Fibroblast of peridontal ligament (primary cell): Measurements from ENCODE around the gene SECTM1.
A peak's percentile ranks its signal among the peaks of the same experiment; 100 is the strongest.
"Not testable (repeated sequence)": the region's sequence is repeated elsewhere in the genome, so short reads cannot be mapped to it uniquely, and the experiment has no call there.

Source experiments
- DNase-seq: peaks from one replicate; pipeline ENCODE4 v3.0.0-alpha.2; 2010; ENCODE audit errors: extremely low read depth

SECTM1 gene

DNA sequence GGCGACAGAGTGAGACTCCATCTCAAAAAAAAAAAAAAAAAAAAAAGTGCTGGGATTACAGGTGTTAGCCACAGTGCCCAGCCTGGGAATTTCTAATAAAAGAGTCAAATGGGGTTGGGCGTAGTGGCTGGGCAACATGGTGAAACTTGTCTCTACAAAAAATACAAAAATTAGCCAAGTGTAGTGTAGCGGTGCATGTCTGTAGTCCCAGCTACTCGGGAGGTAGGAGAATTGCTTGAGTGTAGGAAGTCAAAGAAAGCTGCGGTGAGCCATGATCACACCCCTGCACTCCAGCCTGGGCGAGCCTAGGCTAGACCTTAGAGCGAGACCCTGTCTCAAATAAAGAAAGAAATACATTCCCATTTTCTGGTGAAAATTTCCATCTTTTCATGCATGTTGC is 35.6 kb upstream of the SECTM1 start:
- DNase-seq: no peak

DNA sequence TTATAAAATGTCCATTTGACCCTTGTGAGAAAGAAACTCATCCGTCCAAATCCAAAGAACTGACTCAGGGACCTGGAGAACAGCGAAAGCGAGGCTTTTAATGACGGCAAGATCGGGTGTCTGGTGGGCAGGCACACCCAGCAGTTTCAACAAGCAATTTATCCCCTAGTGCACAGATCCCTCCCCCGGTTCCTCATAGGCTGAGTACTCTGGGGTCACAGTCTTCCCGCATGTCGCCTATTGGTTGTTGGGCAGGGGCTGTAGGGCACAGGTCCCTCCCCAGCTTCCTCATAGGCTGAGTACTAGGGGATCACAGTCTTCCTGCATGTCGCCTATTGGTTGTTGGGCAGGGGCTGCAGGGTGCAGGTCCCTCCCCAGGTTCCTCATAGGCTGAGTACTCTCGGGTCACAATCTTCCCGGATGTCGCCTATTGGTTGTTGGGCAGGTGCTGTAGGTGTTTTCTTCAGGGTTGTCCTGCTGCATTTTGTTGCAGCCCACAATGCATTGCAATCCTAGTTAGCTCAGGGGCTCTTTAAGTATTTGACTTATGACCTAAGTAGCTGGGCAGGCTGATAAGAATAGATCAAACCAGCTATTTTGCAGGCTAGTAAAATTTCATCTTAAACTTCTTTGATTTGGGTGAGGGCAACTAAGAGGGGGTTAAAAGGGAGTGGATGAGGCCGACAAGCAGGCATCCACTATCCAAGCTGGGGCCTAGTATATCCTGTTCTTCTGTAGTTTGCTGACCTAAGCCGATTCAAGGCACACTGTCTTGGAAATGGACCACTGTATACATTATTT is 34.4 kb upstream of the SECTM1 start:
- no peak for DNase-seq

DNA sequence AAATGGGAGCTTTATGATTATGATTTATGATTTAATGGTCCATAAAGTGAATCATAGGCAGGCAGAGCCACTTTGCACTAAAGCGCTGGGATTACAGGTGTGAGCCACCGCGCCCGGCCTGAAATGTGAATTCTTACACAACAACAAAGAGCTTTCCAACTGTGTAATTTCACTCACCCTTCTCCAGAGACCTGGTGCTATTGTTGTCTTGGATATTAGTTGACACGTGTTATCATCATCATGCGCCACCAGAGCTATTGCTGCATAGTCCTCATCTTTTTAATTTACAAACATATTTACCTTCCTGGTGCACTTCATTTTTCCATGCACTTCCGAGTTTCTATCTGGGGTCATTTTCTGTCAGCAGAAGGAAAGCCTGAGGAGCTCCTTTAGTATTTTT is 33.2 kb upstream of the SECTM1 start:
- DNase-seq: no peak

DNA sequence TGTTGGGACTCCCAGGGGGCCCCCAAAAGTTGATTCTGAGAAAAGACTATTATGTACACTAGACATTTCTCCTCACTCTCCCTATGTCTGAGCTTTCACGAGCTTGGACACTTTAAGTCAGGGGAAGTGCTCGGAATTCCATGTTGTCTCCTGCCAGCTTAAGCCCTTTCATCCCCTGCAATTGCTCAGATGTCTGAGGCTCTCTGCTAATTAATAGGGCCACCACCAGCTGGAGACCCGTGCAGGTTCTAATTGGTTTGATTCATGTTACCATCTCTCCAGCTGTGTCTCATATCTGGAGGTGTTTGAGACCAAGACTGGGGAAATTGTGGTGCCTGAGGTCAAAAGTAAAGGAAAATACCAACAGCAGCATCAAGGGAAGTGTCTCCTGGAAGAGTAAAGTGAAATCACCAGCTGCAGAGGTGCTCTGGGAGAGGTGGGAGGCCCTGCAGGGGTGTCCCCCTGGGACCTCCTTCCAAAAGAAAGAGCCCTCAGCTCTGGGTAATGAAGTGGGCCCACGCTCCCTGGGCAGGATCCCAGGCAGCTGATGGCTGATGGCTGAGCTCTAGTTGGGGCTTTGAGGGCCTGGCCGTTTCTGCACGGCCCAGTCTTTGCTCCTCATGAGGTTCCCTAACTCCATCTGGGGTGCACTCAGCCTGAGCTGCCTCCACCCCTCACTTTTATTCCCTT is 32.2 kb upstream of the SECTM1 start:
- no peak for DNase-seq

DNA sequence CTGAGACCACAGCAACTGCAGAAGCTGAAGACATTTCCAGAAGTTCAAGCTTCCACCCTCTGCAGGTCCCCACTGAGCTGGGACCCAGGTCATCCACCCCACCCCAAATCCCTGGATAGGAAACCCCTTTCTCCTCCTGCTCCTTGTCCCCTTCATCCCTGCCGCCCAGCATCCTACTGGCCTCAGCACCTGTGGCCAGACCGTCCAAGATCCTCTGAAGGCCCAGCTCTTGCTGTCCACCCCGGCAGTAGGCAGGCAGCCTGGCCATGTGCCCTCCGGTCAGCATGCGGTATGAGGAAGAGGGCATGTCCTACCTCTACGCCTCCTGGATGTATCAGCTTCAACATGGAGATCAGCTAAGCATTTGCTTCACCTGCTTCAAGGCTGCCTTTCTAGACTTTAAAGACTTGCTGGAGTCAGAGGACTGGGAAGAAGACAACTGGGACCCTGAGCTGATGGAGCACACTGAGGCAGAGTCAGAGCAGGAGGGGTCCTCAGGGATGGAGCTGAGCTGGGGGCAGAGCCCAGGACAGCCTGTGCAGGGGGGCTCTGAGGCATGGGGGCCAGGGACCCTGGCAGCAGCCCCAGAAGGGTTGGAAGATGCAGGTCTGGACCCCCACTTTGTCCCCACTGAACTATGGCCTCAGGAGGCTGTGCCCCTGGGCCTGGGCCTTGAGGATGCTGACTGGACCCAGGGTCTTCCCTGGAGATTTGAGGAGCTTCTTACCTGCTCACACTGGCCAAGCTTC is 28.5 kb upstream of the SECTM1 start:
- DNase-seq: no peak

DNA sequence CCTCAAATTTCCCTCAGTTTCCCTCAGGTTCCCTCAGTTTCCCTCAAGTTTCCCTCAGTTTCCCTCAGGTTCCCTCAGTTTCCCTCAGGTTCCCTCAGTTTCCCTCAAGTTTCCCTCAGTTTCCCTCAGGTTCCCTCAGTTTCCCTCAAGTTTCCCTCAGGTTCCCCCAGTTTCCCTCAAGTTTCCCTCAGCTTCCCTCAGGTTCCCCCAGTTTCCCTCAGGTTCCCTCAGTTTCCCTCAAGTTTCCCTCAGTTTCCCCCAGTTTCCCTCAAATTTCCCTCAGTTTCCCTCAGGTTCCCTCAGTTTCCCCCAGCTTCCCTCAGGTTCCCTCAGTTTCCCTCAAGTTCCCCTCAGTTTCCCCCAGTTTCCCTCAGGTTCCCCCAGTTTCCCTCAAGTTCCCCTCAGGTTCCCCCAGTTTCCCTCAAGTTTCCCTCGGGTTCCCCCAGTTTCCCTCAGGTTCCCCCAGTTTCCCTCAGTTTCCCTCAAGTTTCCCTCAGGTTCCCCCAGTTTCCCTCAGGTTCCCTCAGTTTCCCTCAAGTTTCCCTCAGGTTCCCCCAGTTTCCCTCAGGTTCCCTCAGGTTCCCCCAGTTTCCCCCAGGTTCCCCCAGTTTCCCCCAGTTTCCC is 26.0 kb upstream of the SECTM1 start:
- DNase-seq: not testable (repeated sequence)

DNA sequence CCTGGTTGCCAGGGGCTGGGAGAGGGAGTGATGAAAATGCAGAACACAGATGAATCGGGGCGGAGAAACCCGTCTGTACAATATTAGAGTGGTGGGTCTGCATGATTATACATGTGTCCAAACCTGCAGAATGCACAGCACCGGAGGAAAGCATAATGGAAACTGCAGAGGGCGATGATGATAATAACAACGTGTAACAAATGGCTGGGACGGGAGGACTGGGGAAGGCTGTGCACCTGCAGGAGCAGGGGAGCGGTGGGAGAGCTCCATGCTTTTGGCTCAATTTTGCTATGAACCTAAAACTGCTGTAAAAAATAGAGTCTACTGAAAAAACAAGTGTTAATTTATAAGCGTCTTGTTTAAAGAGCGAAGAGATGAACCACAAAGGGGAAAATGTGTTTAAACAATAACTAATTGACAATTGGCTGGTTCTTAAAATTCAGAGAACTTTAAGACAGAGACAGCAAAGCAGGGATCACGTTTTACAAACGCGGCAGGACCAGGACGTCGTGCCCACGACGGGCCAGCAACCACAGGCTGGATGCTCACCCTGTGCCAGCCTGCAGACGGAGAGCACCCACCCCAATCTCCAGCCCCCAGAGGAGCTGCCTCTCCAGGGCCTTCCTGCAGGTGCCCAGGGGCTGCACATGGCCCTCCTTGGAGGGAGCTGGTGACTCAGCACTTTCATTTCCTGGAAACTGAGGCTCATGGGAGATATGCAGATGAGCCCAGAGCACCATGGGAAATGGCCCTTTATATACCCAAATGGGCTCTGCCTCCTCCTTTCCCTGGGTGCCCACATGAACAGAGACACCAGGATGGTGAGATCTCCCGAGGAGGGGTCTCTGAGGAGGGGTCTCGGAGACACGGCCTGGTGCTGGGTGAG is 25.1 kb upstream of the SECTM1 start, which contains the start of gene TEX19:
TEX19 (plus strand) TSS at position 783 of the 886 bp plus-strand sequence. CDS start 2,904 bp downstream, outside the sequence.
- no peak for DNase-seq

DNA sequence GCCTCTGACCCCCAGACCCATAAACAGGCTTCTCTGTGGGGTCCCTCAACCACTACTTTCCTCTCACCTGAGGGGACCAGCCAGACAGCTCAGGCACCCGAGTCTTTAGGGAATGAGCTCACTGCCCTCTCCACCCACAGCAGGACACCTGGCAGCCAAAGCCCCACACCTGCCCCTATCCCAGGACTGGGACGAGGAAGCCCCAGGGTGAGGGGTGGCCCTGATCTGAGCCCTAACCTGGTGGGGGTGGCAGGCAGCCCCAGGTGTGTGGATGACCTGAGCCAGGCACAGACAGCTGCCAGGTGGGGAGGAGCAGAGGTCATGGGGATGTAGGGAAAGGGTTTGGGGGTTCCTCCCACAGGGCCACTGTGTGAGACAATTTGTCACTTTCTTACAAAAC is 23.8 kb upstream of the SECTM1 start:
- no peak for DNase-seq

DNA sequence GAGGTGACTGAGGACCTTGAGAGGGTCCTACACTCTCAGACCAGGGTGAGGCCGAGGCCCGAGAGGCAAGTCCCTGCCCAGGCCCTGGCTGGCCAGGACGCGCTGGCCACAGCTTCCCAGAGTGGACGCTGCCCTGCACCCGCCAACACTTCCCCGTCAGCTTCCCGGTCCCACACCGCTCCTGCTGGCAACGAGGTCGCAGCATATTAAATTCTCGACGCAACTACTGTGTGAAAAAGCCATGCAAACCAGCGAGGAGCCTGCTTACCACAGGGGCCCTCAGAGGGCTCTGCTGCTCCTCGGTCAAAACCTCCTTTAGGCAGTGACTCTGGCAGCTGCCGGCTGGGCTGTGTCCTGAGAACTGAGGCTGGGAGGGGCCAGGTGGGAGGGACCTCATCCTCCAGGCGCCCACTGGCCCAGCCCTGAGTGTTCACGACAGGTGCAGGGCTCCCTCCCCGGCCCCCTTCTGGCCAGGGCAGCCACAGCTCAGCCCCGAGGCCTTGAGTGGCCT is 23.3 kb upstream of the SECTM1 start:
- DNase-seq: no peak

DNA sequence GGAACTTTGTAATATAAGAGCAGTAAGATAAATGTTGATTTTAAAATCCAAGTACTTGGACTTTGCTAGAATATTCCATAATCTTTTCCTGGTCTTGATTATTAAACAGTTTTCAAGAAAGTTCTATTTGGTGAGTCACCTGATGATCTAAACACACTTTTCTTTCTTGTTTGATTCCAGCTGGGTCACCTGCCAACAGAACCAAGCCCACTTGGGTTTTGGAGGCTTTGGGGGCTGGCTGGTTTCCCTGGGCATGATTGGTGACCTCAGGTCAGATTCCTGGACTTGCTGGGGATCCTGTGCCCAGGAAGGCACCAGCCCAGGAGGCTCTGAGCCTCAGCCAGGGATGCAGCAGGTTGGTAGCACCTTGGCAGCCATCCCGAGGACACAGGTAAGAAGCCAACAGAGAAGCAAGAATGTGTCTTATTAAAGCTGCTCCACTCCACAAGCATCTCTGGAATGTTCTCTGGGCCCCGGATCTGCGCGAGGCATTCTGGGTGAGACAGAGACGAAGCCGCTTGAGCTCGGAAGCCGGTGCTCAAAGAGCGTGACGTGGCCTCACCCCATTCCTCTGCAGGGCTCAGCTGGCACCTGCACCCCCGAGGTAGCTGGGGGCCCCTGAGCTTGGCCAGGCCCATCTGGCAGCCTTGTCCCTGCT is 22.3 kb upstream of the SECTM1 start:
- no peak for DNase-seq

DNA sequence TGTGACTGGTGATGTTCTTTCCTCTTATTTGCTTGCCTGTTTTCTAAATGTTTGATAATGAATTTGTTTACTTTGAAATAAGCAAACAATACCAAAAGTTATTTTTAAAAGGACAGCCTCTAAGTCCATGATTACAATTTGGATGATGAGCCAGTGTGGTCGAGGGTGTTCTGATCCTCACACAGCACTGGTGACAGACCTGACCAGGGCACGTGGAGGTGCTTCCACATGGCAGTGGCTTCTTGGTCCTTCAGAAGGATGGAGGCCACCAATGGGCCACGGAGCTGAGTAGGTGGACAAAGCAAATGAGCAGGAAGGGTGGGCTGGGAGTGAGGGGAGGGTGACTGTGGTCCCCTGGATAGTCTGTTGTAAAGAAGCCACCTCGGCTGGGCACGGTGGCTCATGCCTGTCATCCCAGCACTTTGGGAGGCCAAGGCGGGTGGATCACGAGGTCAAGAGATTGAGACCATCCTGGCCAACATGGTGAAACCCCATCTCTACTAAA is 21.3 kb upstream of the SECTM1 start:
- no peak for DNase-seq

DNA sequence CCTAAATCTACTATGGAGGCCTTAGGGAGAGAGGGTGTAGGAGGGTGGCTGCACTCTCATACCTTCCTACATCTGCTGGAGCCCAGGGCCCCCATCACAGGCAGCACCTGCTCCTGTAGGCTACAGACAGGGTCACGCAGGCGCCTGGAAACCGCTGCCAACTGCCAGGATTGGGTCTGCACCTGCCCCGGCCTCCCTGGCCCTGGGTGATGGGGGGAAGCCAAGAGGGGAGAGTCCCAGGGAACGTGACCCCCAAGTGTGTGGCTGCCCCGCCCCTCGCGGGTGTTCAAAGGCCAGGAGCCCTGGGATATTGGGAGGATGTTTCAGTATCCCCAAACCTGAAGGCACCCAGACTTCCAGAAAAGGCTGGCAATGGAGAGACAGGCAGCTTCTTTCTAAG is 19.9 kb upstream of the SECTM1 start:
- DNase-seq: no peak

DNA sequence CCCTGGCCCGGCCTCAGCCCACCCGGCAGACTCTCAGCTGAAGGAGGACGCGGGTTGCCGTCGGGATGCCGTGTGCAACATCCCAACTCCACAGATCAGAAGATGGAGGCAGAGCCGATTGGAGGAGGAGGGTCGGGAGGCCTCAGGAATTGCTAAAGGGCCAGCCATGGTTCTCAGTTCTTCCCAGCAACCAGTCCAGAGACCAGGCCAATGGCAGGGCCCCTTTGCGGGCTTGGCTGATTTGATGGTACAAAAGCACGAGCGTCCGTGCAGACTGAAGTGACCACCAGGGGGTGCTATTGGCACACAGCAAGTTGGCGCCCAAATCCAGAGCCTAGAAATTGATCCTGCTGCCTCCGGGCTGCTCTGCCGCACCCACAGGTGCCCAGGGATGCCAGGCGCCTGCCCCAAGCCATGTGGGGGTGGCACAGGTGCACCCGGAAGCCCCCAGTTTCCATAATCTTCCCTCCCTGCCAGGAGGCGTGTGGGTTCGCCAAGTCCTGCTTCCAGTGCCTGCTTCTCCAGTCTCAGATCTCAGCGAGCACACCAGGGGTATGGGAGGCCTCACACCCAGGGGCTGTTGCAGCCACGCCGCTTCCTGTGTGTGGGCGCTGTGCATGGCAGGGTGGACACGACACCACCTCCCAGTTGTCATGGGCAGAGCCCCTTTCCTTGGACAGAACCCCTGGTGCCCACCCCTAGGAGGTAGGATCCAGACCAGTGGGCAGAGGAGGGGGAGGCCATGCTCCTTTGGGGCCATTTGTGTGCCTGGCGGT is 18.3 kb upstream of the SECTM1 start:
- DNase-seq: peak; percentile 90

DNA sequence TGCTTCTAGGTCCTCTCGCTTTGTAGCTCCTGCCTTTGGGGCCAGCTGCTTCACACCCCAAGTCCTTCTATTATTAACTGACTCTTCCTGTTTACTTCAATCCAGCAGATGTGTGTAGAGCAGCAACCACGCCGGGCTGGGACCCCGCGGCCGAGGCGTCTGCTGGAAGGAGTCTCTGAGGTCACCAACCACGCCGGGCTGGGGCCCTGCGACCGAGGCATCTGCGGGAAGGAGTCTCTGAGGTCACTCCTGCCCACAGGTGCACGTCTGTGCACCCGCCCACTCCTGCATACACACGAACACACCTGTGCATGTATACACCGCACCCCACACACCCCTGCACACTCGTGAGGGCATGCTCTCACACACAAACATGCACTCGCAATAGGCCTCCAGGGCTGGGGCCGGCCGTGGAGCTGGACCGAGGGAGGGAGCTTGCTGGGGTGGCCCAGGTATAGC is 17.7 kb upstream of the SECTM1 start:
- DNase-seq: no peak

DNA sequence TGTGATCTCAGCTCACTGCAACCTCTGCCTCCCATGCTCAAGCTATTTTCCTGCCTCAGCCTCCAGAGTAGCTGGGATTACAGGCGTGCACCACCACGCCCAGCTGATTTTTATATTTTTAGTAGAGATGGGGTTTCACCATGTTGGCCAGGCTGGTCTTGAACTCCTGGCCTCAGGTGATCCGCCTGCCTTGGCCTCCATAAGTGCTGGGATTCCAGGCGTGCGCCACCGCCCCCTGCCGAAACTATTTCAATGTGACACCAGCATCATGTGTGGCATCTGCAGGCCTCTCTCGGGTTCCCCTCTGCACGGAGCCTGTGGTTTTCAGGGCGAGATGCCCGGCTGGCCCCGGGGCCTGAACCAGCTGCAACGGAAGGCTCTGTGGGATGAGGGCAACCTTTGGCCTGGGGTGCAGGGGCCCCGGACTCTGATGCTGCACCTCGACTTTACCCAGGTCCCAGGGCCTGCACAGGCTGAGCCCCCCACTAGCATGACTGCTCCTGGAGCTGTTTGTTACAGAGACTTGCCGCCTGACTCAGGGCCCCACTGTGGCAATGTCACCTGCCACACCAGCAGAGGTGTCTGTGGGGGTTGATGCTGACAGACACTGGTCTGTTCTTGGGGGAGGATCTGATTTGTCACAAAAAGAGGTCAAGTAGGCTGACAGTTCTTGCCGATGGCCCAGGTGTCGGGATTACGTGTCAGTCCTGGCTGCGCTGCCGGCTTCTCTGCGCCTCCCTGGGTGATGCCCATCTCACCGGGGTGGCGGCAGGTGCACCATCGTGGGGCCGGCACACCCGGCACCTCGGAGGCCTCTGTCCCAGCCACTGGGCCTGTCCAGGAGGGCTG is 16.8 kb upstream of the SECTM1 start:
- no peak for DNase-seq

DNA sequence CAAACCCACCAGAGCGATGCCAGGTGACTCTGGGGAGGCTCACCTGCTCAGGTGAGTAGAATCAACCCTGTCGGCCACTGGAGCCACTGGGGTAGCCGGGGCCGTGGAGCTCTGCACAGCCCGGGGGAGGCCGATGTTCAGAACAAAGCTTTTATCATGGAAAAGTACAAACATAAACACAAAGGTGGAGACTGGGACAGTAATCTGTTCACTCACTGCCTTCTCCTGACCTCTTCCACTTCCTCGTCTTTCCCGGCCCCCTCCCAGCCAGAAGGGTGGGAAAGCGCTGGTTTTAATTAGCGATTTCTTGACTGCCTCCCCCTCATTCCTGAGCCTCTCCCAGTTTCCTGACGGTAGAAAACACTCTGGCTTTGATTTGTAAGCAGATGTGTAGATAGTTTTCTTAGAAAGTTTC is 15.7 kb upstream of the SECTM1 start:
- DNase-seq: peak; percentile 77

DNA sequence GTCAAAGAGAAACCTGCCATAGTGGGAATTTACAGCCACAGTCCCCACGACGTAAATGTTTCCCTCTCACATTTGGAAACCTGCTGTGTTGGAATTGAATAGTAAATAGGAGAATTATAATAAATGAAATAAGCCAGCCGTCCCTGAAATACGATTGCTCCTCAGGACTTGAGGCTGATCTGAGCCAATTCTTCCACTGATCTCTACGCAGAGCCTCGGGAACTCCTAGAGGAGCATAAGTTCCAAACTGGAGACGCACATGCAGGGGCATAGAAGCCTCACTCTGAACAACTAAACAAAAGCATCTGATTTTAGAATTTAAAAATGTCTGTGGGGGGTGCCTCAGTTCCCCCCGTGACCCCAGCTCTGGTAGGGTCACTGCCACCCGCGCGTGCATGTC is 15.3 kb upstream of the SECTM1 start:
- peak; percentile 41 for DNase-seq

DNA sequence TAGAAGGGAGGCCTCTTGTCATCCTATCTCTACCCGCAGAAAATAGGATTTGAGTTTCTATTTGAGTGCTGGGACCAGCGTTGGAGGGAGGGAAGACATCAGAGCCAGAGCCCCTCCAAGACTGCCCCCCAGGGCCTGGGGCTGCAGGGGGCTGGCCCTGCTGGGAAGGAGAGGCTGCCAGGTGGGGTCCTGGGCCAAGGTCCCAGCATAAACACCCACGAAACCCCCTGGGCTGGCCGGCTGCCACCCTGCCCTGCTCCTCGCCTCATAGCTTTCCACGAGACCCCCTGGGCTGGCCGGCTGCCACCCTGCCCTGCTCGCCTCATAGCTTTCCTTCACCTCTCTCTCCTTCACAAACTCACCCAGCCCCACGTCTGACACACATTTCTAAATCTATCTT is 14.9 kb upstream of the SECTM1 start:
- no peak for DNase-seq
